Neural progenitor cell (in vitro differentiated cells): ENCODE data around the gene TSPAN32. TPM values are rescaled to one million over a fixed set of nuclear protein-coding genes. Genes with fewer than 3 reads are reported as not detected.

Experiments
- DNase-seq: peaks from one replicate; pipeline ENCODE4 v3.0.0-alpha.2; 2016; ENCODE audit warnings: low spot score
- H2AFZ ChIP-seq: fragments of 200-600 bp; sonication (generic); replicated peaks from 2 replicates; pipeline ENCODE4 v1.6.1; 2016; ENCODE audit warnings: antibody characterized with exemption
- H3F3A ChIP-seq: fragments of 200-600 bp; sonication (generic); 2 replicates; pipeline ENCODE4 v1.6.1; 2016; ENCODE audit warnings: antibody characterized with exemption, low read depth
- H3K27ac ChIP-seq: fragments of 200-600 bp; sonication (generic); 2 replicates; pipeline ENCODE4 v1.5.1; 2016; ENCODE audit warnings: mild to moderate bottlenecking
- H3K27me3 ChIP-seq: fragments of 200-600 bp; sonication (generic); 2 replicates; pipeline ENCODE4 v1.6.1; 2016; ENCODE audit warnings: mild to moderate bottlenecking, moderate library complexity
- H3K36me3 ChIP-seq: fragments of 200-600 bp; sonication (generic); 2 replicates; pipeline ENCODE4 v1.5.1; 2016
- H3K4me1 ChIP-seq: fragments of 200-600 bp; sonication (generic); 2 replicates; pipeline ENCODE4 v1.6.1; 2016; ENCODE audit warnings: mixed run types
- H3K4me2 ChIP-seq: fragments of 200-600 bp; sonication (generic); 2 replicates; pipeline ENCODE4 v1.6.1; 2016
- H3K4me3 ChIP-seq: fragments of 200-600 bp; sonication (generic); 2 replicates; pipeline ENCODE4 v1.5.1; 2016
- H3K79me2 ChIP-seq: fragments of 200-600 bp; sonication (generic); 2 replicates; pipeline ENCODE4 v1.6.1; 2016; ENCODE audit warnings: low read depth
- H3K9ac ChIP-seq: fragments of 200-600 bp; sonication (generic); 2 replicates; pipeline ENCODE4 v1.6.1; 2016
- H3K9me3 ChIP-seq: fragments of 200-600 bp; sonication (generic); 2 replicates; pipeline ENCODE4 v1.5.1; 2016; ENCODE audit warnings: low read depth
- H4K20me1 ChIP-seq: fragments of 200-600 bp; sonication (generic); 2 replicates; pipeline ENCODE4 v1.6.1; 2016; ENCODE audit warnings: low read depth
- H3K27ac Mint-ChIP-seq: 3 replicates; pipeline ENCODE4 v1.8.0; 2021; ENCODE audit warnings: mixed read lengths
- H3K27me3 Mint-ChIP-seq: 2 replicates; pipeline ENCODE4 v1.8.0; 2022; ENCODE audit warnings: low read depth, mild to moderate bottlenecking, inconsistent platforms, moderate library complexity, mixed read lengths; ENCODE audit not compliant: insufficient read depth
- H3K36me3 Mint-ChIP-seq: 3 replicates; pipeline ENCODE4 v1.8.0; 2021; ENCODE audit warnings: mixed read lengths
- H3K4me1 Mint-ChIP-seq: 3 replicates; pipeline ENCODE4 v1.8.0; 2021; ENCODE audit warnings: mixed read lengths
- H3K4me3 Mint-ChIP-seq: 3 replicates; pipeline ENCODE4 v1.8.0; 2021; ENCODE audit warnings: mild to moderate bottlenecking, moderate library complexity, mixed read lengths
- H3K9me3 Mint-ChIP-seq: 3 replicates; pipeline ENCODE4 v1.8.0; 2020; ENCODE audit warnings: mixed read lengths
- CTCF ChIP-seq: fragments of 200-600 bp; sonication (generic); IDR thresholded peaks from 2 replicates; pipeline ENCODE4 v1.5.1; 2017; ENCODE audit warnings: antibody characterized with exemption, mild to moderate bottlenecking
- EZH2 ChIP-seq: fragments of 200-600 bp; sonication (generic); IDR thresholded peaks from 2 replicates; pipeline ENCODE4 v1.6.1; 2017; ENCODE audit warnings: antibody characterized with exemption, mild to moderate bottlenecking, moderate library complexity
- EZH2phosphoT487 ChIP-seq: fragments of 200-600 bp; sonication (generic); IDR thresholded peaks from 2 replicates; pipeline ENCODE4 v1.6.1; 2017; ENCODE audit warnings: antibody characterized with exemption
- total RNA-seq: library from RNA; depleted of rRNA; stranded (reverse); fragments of >200 nt; gene quantifications from 2 replicates; pipeline ENCODE4 v1.2.3, GENCODE V29; 2015; ENCODE audit warnings: low replicate concordance

The TSPAN32 gene
- total RNA-seq, 1 donor from 2014 or later = not detected

GRCh38 chr11:2358754-2359442 lies 57.1 kb downstream of the TSPAN32 start:
- Histone ChIP-seq H3K4me2 (no peak overlapping the region), H3F3A (no peaks in the 10 kb centered on the region), H3K4me3 (no peak overlapping the region), H3K4me1 (no peaks in the 10 kb centered on the region), H4K20me1 (no peaks in the 10 kb centered on the region), H3K9me3 (no peaks in the 10 kb centered on the region), H3K79me2 (no peaks in the 10 kb centered on the region), H3K27me3 (no peaks in the 10 kb centered on the region), H3K36me3 (no peaks in the 10 kb centered on the region), H2AFZ (no peak overlapping the region), H3K9ac (no peak overlapping the region), H3K27ac (no peak overlapping the region)
- no peaks in the 10 kb centered on the region for H3K36me3 Mint-ChIP-seq
- peaks cover 4% of the 10 kb centered on the region for H3K27me3 Mint-ChIP-seq
- H3K4me3 Mint-ChIP-seq = no peak overlapping the region
- H3K4me1 Mint-ChIP-seq = peaks cover 2% of the 10 kb centered on the region
- peaks cover 2% of the 10 kb centered on the region for H3K9me3 Mint-ChIP-seq
- no peak for TF ChIP-seq CTCF
- H3K27ac Mint-ChIP-seq = no peak overlapping the region
- no peak for DNase-seq

- no peak for DNase-seq
- no peaks in the 10 kb centered on the region for H3K79me2 ChIP-seq
- no peak for TF ChIP-seq CTCF
- no peak for TF ChIP-seq EZH2phosphoT487
- no peak for TF ChIP-seq EZH2
- Mint-ChIP-seq H3K27me3 (peaks cover 4% of the 10 kb centered on the region), H3K4me1 (peaks cover 2% of the 10 kb centered on the region), H3K9me3 (peaks cover 2% of the 10 kb centered on the region), H3K36me3 (no peaks in the 10 kb centered on the region), H3K27ac (no peak overlapping the region), H3K4me3 (no peak overlapping the region)
- H3K27me3 ChIP-seq = no peaks in the 10 kb centered on the region
- no peaks in the 10 kb centered on the region for H3K36me3 ChIP-seq
- H4K20me1 ChIP-seq = no peaks in the 10 kb centered on the region
- no peak overlapping the region for H2AFZ ChIP-seq
- no peaks in the 10 kb centered on the region for H3F3A ChIP-seq
- H3K27ac ChIP-seq = no peak overlapping the region
- H3K4me1 ChIP-seq = no peaks in the 10 kb centered on the region
- no peak overlapping the region for H3K4me3 ChIP-seq
- no peaks in the 10 kb centered on the region for H3K9me3 ChIP-seq
- H3K9ac ChIP-seq = no peak overlapping the region
- no peak overlapping the region for H3K4me2 ChIP-seq
Measured at GRCh38 chr11:2359557-2359956, 57.7 kb downstream of the TSPAN32 start.

GRCh38 chr11:2360081-2360642 lies 58.3 kb downstream of the TSPAN32 start:
- Mint-ChIP-seq H3K4me1 (peaks cover 2% of the 10 kb centered on the region), H3K4me3 (no peak overlapping the region), H3K9me3 (peaks cover 2% of the 10 kb centered on the region), H3K36me3 (no peaks in the 10 kb centered on the region), H3K27me3 (peaks cover 4% of the 10 kb centered on the region), H3K27ac (no peak overlapping the region)
- Histone ChIP-seq H3F3A (no peaks in the 10 kb centered on the region), H3K4me1 (no peaks in the 10 kb centered on the region), H3K36me3 (no peaks in the 10 kb centered on the region), H4K20me1 (no peaks in the 10 kb centered on the region), H3K9me3 (no peaks in the 10 kb centered on the region), H3K4me2 (no peak overlapping the region), H3K27ac (no peak overlapping the region), H2AFZ (no peak overlapping the region), H3K79me2 (no peaks in the 10 kb centered on the region), H3K4me3 (no peak overlapping the region), H3K27me3 (no peaks in the 10 kb centered on the region), H3K9ac (no peak overlapping the region)
- DNase-seq = no peak
- TF ChIP-seq EZH2 (no peak), CTCF (no peak), EZH2phosphoT487 (no peak)
